Activated CD4-positive, alpha-beta T cell treated with anti-CD3 and anti-CD28 coated beads, Interleukin-2, Interleukin-6, amounts not matched to agents 100 ng/mL and 50 ng/mL, durations not matched to agents 16 hours and 8 hours (primary cell): Measurements from ENCODE around the gene TRAIP.
"Not testable (repeated sequence)": the region's sequence is repeated elsewhere in the genome, so short reads cannot be mapped to it uniquely, and the experiment has no call there.

Experiments
- DNase-seq: peaks from one replicate; pipeline ENCODE4 v3.0.0-alpha.2; 2020

The TRAIP gene

GRCh38 chr3:49856181-49857005 is at the start of gene TRAIP:
Gene TRAIP, minus strand, starts transcription at chr3:49856564. Its CDS starts 111 bp downstream, at chr3:49856453.
- DNase-seq: peak; percentile 97

- not testable (repeated sequence) for DNase-seq
Observed at GRCh38 chr3:49904448-49904847, 48.1 kb upstream of the TRAIP start.

- DNase-seq: peak; percentile 87
Observed at GRCh38 chr3:49903451-49904424, 47.4 kb upstream of the TRAIP start, which contains the start of gene MST1R. Gene MST1R, minus strand, starts transcription at chr3:49903873. Its CDS starts 264 bp downstream, at chr3:49903609.

GRCh38 chr3:49902511-49903345 is 46.4 kb upstream of the TRAIP start:
- DNase-seq: no peak

- no peak for DNase-seq
Observed at GRCh38 chr3:49901366-49902339, 45.3 kb upstream of the TRAIP start.

- DNase-seq: no peak
Observed at GRCh38 chr3:49900491-49901153, 44.3 kb upstream of the TRAIP start.

GRCh38 chr3:49899815-49900214 is 43.5 kb upstream of the TRAIP start:
- DNase-seq: peak; percentile 11

GRCh38 chr3:49898991-49899390 is 42.6 kb upstream of the TRAIP start:
- DNase-seq: no peak

GRCh38 chr3:49896345-49896744 is 40.0 kb upstream of the TRAIP start:
- DNase-seq: no peak

GRCh38 chr3:49895791-49896190 is 39.4 kb upstream of the TRAIP start:
- DNase-seq: no peak

- DNase-seq: no peak
Observed at GRCh38 chr3:49889296-49889695, 32.9 kb upstream of the TRAIP start.

GRCh38 chr3:49886922-49887265 is 30.5 kb upstream of the TRAIP start:
- no peak for DNase-seq

GRCh38 chr3:49883998-49884397 is 27.6 kb upstream of the TRAIP start:
- DNase-seq: no peak

- no peak for DNase-seq
Observed at GRCh38 chr3:49882166-49882565, 25.8 kb upstream of the TRAIP start.

GRCh38 chr3:49880581-49881315 is 24.4 kb upstream of the TRAIP start:
- DNase-seq: no peak

GRCh38 chr3:49879721-49880120 is 23.4 kb upstream of the TRAIP start:
- no peak for DNase-seq

- DNase-seq: no peak
Observed at GRCh38 chr3:49878686-49879085, 22.3 kb upstream of the TRAIP start.

- DNase-seq: no peak
Observed at GRCh38 chr3:49877716-49878115, 21.4 kb upstream of the TRAIP start.

GRCh38 chr3:49876567-49876966 is 20.2 kb upstream of the TRAIP start:
- no peak for DNase-seq

GRCh38 chr3:49873623-49874022 is 17.3 kb upstream of the TRAIP start:
- no peak for DNase-seq
